Middle frontal gyrus (tissue), 1 donor: ENCODE data around the gene PLEK.
A peak's percentile ranks its signal among the peaks of the same experiment; 100 is the strongest.
"Not testable (repeated sequence)": the region's sequence is repeated elsewhere in the genome, so short reads cannot be mapped to it uniquely, and the experiment has no call there.

Source experiments
- DNase-seq: peaks from one replicate; pipeline ENCODE4 v3.0.0-alpha.2; 2015; ENCODE audit warnings: low spot score; ENCODE audit errors: extremely low spot score

PLEK gene

GRCh38 chr2:68352651-68353391, 12.3 kb upstream of the PLEK start:
- no peak for DNase-seq

GRCh38 chr2:68356599-68357239, 8.4 kb upstream of the PLEK start:
- DNase-seq, result no peak

- no peak for DNase-seq
Measured at GRCh38 chr2:68357605-68358337, 7.3 kb upstream of the PLEK start.

- DNase-seq, result no peak
Measured at GRCh38 chr2:68359889-68360288, 5.2 kb upstream of the PLEK start.

- no peak for DNase-seq
Measured at GRCh38 chr2:68362069-68362468, 3.0 kb upstream of the PLEK start.

- DNase-seq, result no peak
Measured at GRCh38 chr2:68362749-68363148, 2.3 kb upstream of the PLEK start.

GRCh38 chr2:68363721-68364120, 1.4 kb upstream of the PLEK start:
- no peak for DNase-seq

- DNase-seq, result no peak
Measured at GRCh38 chr2:68366083-68366560, 1.0 kb downstream of the PLEK start.

- DNase-seq, result no peak
Measured at GRCh38 chr2:68367953-68368653, 3.0 kb downstream of the PLEK start.

GRCh38 chr2:68368654-68369336, 3.7 kb downstream of the PLEK start:
- peak; percentile 60 for DNase-seq

- no peak for DNase-seq
Measured at GRCh38 chr2:68369337-68369734, 4.3 kb downstream of the PLEK start.

GRCh38 chr2:68371138-68371537, 6.1 kb downstream of the PLEK start:
- no peak for DNase-seq

GRCh38 chr2:68371581-68371980, 6.5 kb downstream of the PLEK start:
- no peak for DNase-seq

GRCh38 chr2:68372485-68372884, 7.4 kb downstream of the PLEK start:
- no peak for DNase-seq

- DNase-seq, result no peak
Measured at GRCh38 chr2:68374184-68374583, 9.1 kb downstream of the PLEK start.

- DNase-seq, result no peak
Measured at GRCh38 chr2:68375582-68375981, 10.5 kb downstream of the PLEK start.

- DNase-seq, result no peak
Measured at GRCh38 chr2:68377137-68377780, 12.2 kb downstream of the PLEK start.

- not testable (repeated sequence) for DNase-seq
Measured at GRCh38 chr2:68378779-68379178, 13.7 kb downstream of the PLEK start.

- DNase-seq, result no peak
Measured at GRCh38 chr2:68379184-68379708, 14.2 kb downstream of the PLEK start.

GRCh38 chr2:68383778-68384177, 18.7 kb downstream of the PLEK start:
- DNase-seq, result no peak
